ENCODE measurements around the gene MRPL24. TPM values are rescaled to one million over a fixed set of nuclear protein-coding genes. Genes with fewer than 3 reads are reported as not detected.
"Not testable (repeated sequence)": the region's sequence is repeated elsewhere in the genome, so short reads cannot be mapped to it uniquely, and the experiment has no call there.

Gene MRPL24
- total RNA-seq, 2 experiments from 2014 or later = 91.1 to 114 TPM

DNA sequence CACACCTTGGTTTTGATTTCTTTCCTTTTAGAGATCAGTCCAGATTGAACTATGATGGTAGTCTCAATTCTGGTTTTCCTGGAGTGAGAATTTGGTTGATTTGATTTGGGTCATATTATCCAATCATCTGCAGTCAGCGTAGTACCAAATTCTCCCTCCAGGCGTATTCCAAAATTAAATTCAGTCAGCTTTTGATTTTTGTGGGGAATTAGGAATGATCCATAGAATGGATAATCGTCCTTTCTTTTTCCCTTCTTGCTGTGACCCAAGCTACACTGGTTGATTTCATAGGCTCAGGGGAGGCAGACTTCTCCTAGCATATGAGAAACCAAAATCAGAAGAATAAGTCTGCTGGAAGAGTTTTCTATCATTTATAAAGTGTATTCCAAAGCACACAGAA is 31.3 kb upstream of the MRPL24 start:
- peaks cover 29% of the 10 kb centered on the region for H3K36me3 Mint-ChIP-seq (ENCODE audit: low read depth)
- CTCF ChIA-PET = interaction anchor here (1.0 to 8.7 kb wide), 4 partner anchors 19 to 87 kb away, joined by 3 to 124 read pairs (median 4); partner anchors contain the start of genes ISG20L2 and METTL25B
- no peak overlapping the region for H3K27ac Mint-ChIP-seq
- no peaks in the 10 kb centered on the region for H3K9me3 Mint-ChIP-seq
- H3K4me3 Mint-ChIP-seq = no peak overlapping the region
- H3K4me1 Mint-ChIP-seq (ENCODE audit: low read depth) = peaks cover 70% of the 10 kb centered on the region
- intact Hi-C loops (cut with micrococcal nuclease) = no loop called here
- DNase-seq = no peak
- no peaks in the 10 kb centered on the region for H3K27me3 Mint-ChIP-seq (ENCODE audit: low read depth)

DNA sequence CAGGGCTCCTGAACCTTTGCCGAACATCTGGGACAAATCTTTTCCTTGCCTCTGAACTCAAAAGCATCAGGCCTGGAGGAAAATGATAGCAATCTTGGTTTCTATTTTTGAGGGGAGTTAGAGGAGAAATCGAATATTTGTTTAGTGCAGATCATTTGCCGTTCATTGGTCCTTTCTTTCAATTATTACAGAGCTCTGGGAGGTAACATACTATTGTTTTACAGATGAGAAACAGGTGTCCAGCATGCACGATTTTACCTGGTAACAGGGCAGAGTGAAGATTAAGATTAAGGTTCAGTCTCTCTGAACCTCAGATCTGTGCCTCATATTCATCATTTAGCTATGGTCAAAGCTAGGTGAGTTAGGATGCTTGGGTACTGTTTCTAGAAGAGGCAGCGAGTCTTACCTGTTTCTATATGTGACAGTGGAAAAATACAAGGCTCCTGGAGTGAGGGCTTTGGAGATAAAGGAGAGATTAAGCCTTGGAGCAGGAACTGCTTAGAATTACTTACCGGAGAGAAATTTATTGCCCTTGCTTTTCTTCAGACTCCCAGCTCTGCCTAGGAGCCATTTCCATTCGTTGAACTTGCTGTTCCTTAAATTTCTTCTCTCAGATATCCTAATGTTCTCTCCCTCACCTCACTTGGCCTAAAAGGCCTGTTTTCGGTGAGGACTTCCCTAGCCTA is 27.9 kb upstream of the MRPL24 start:
- intact Hi-C loops (cut with micrococcal nuclease) = no loop called here
- Mint-ChIP-seq H3K27ac (no peak overlapping the region), H3K4me1 (ENCODE audit: low read depth) (peaks cover 54% of the 10 kb centered on the region), H3K27me3 (ENCODE audit: low read depth) (no peaks in the 10 kb centered on the region), H3K9me3 (no peaks in the 10 kb centered on the region), H3K4me3 (no peak overlapping the region), H3K36me3 (ENCODE audit: low read depth) (peaks cover 28% of the 10 kb centered on the region)
- DNase-seq = no peak
- CTCF ChIA-PET = interaction anchor here (0.7 to 8.7 kb wide), 4 partner anchors 22 to 45 kb away, joined by 3 to 124 read pairs (median 4); partner anchors contain the start of genes ISG20L2 and METTL25B

DNA sequence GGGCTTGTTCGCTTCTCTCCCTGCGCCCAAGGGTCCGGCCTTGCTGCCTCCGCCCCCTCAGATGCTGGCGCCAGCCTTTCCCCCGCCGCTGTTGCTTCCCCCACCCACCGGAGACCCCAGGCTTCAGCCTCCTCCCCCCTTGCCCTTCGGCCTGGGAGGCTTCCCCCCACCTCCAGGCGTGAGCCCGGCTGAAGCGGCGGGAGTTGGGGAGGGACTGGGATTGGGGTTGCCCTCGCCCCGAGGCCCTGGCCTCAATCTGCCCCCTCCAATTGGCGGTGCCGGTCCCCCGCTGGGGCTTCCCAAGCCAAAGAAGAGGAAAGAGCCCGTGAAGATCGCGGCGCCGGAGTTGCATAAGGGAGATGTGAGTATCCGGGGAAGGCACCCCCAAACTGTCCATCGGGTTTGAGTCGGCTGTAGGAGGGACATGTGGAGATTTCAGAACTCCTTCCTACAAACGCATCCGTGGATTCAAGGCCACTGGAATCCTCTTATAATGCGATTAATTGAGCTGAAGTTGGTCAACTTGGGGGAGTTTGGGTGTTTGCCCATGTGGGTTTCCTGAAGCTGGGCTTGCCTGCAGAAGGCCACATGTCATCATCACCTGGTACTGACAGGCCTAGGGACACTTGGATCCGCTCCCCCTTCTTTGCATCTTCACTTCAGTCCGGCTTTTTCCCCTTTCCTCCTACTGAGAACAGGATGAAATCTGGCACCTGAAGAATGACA is 27.2 kb upstream of the MRPL24 start:
- Mint-ChIP-seq H3K4me1 (ENCODE audit: low read depth) (peaks cover 47% of the 10 kb centered on the region), H3K9me3 (no peaks in the 10 kb centered on the region), H3K36me3 (ENCODE audit: low read depth) (peaks cover 26% of the 10 kb centered on the region), H3K27me3 (ENCODE audit: low read depth) (no peaks in the 10 kb centered on the region), H3K4me3 (no peak overlapping the region), H3K27ac (no peak overlapping the region)
- CTCF ChIA-PET = interaction anchor here (0.7 to 8.7 kb wide), 5 partner anchors 21 to 46 kb away, joined by 3 to 124 read pairs (median 4); partner anchors contain the start of genes ISG20L2, METTL25B and MRPL24
- peak; percentile 65 for DNase-seq
- intact Hi-C loops (cut with micrococcal nuclease) = loop anchor here (1.0 to 2.0 kb wide), 10 partner anchors 17 to 429 kb away; partner anchors contain the start of genes CCT3, ETV3, HDGF and ISG20L2

DNA sequence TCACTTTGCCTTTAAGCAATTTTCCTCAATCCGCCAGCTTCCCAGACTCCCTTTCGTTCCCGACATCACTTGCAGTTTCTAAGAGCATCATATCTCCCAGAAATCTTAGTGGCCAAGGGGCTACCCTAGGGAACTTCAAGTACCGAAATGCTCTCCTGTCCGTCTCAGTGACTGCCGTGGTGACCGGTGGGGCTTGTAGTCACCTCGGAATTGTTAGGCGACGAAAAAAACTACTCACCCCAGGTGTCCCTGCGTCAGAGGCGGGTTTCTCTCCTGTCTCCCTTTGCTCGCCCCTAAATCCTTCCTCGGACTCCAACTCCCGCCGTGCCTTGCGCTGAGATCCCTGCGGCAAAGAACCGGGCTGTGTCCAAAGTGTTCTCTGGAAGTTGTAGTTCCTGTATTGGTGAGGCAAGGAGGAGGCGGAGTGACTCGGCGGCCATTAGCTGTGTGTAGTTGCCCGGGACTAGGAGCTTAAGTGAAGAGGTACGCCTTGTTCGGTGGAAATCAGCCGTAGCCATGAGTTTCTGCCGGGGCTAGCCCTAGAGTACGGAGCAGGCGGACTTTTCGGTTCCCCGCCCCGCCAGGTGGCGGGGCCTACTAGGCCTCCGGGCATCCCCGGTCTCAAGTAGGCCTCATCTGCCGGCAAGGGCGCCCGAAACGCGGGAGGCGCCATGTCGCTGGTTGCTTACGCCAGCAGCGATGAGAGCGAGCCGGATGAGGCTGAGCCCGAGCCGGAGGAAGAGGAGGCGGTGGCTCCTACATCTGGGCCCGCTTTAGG is 26.4 kb upstream of the MRPL24 start, which contains the start of gene PRCC:
PRCC (plus strand) TSS at position 435 of the 778 bp plus-strand sequence; CDS start at position 672, 237 bp downstream.
- Mint-ChIP-seq H3K27me3 (ENCODE audit: low read depth) (no peaks in the 10 kb centered on the region), H3K9me3 (no peaks in the 10 kb centered on the region), H3K4me3 (no peak within 1 kb of the TSS), H3K36me3 (ENCODE audit: low read depth) (peaks cover 22% of the 10 kb centered on the region), H3K4me1 (ENCODE audit: low read depth) (peaks cover 39% of the 10 kb centered on the region), H3K27ac (no peak within 1 kb of the TSS)
- CTCF ChIA-PET = interaction anchor here (0.8 to 8.7 kb wide), 3 partner anchors 26 to 61 kb away, joined by 3 to 124 read pairs (median 3); partner anchors contain the start of genes ISG20L2, METTL25B and MRPL24
- peak; percentile 99 for DNase-seq
- intact Hi-C loops (cut with micrococcal nuclease) = loop anchor here (1.0 to 2.0 kb wide), 10 partner anchors 16 to 428 kb away; partner anchors contain the start of genes CCT3, ETV3, HDGF and ISG20L2

DNA sequence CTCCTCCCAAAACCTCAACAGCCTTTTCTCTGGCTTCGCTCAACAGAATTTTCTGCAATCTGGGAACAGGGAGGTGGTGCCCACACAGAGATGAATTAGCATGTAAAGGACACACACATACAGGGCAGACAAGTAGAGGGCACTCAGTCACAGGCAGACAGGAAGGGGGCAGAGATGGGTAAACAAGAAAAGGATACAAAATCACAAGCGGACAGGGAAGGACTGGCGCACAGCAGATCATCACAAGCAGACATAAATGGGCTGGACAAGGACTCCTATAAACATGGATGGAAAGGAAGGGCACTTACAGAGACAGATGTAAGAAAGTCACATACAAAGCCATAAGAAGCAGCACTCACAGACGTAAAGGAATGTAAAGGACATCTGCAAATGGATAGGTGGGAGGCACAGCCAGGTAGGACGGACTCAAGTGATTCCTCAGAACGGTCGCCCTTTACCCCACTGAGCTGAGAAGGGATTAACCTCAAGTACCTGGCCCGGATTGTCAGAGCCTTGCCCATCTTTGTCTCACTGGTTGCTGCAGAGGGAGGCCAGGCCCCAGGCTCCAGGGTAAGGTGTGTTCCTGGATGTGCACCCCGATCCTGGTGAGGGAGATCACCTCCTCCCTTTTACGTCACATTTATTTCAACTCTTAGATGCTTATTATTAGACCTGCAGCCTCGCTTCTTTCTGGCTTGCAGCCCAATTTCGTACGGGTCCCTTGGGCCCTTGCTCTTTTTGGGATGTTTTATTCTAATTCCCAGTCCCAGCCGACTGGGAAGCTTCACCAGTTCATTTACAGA is 25.6 kb upstream of the MRPL24 start:
- Mint-ChIP-seq H3K27ac (no peak overlapping the region), H3K4me1 (ENCODE audit: low read depth) (peaks cover 36% of the 10 kb centered on the region), H3K4me3 (no peak overlapping the region), H3K9me3 (no peaks in the 10 kb centered on the region), H3K36me3 (ENCODE audit: low read depth) (peaks cover 22% of the 10 kb centered on the region), H3K27me3 (ENCODE audit: low read depth) (no peaks in the 10 kb centered on the region)
- intact Hi-C loops (cut with micrococcal nuclease) = loop anchor here (1.0 to 2.0 kb wide), 10 partner anchors 15 to 428 kb away; partner anchors contain the start of genes CCT3, ETV3, HDGF and ISG20L2
- CTCF ChIA-PET = interaction anchor here (0.8 to 8.7 kb wide), 3 partner anchors 25 to 62 kb away, joined by 3 to 124 read pairs (median 3); partner anchors contain the start of genes ISG20L2, METTL25B and MRPL24
- DNase-seq = peak; percentile 33

DNA sequence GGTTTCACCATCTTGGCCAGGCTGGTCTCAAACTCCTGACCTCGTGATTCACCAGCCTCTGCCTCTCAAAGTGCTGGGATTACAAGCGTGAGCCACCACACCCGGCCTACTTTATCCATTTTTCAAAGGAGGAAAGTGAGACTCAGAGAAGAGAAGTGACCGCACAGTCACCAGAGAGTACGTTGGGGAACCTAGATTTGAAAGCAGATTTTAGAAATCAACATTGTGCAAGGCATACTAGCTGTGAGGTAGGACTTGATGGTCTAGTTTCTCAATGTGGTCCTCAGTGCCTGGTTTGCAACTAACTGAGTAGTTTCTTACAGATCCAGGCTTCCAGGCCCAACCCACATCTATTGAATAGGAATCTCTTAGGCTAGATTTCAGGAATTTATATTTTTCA is 24.8 kb upstream of the MRPL24 start:
- no peaks in the 10 kb centered on the region for H3K27me3 Mint-ChIP-seq (ENCODE audit: low read depth)
- H3K4me1 Mint-ChIP-seq (ENCODE audit: low read depth) = peaks cover 28% of the 10 kb centered on the region
- H3K4me3 Mint-ChIP-seq = no peak overlapping the region
- no peak overlapping the region for H3K27ac Mint-ChIP-seq
- H3K9me3 Mint-ChIP-seq = no peaks in the 10 kb centered on the region
- intact Hi-C loops (cut with micrococcal nuclease) = loop anchor here (2.0 kb wide), 2 partner anchors 373 to 427 kb away; partner anchors contain the start of genes CCT3, ETV3 and TSACC
- no peak for DNase-seq
- H3K36me3 Mint-ChIP-seq (ENCODE audit: low read depth) = peaks cover 14% of the 10 kb centered on the region
- CTCF ChIA-PET = interaction anchor here (0.5 to 8.7 kb wide), 2 partner anchors 39 to 310 kb away, joined by 6 to 124 read pairs; partner anchors contain the start of genes ISG20L2 and METTL25B

DNA sequence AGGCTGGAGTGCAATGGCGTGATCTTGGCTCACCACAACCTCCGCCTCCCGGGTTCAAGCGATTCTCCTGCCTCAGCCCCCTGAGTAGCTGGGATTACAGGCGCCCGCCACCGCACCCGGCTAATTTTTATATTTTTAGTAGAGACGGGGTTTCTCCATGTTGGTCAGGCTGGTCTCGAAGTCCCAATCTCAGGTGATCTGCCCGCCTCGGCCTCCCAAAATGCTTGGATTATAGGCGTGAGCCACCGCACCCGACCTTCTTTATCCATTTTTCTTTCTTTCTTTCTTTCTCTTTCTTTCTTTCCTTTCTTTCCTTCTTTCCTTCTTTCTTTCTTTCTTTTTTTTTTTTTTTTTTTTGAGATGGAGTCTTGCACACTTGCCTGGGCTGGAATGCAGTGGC is 24.2 kb upstream of the MRPL24 start:
- H3K4me3 Mint-ChIP-seq; H3K27ac Mint-ChIP-seq; H3K27me3 Mint-ChIP-seq (ENCODE audit: low read depth); intact Hi-C loops (cut with micrococcal nuclease); DNase-seq; H3K9me3 Mint-ChIP-seq: not testable (repeated sequence)
- CTCF ChIA-PET = interaction anchor here (8.7 kb wide), 1 partner anchor 38 kb away, joined by 124 read pairs; the partner anchor contains the start of genes ISG20L2 and METTL25B
- Mint-ChIP-seq H3K4me1 (ENCODE audit: low read depth) (peaks cover 23% of the 10 kb centered on the region), H3K36me3 (ENCODE audit: low read depth) (peaks cover 12% of the 10 kb centered on the region)

DNA sequence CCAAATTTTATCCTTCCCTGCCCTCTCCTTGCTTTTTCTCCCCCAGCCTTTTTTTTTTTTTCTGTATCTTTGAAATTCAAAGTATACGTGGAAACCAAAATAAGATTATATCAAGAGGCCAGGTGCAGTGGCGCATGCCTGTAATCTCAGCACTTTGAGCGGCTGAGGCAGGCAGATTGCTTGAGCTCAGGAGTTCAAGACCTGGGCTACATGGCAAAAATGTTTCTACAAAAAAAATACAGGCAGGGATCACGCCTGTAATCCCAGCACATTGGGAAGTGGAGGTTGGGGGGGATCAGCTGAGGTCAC is 19.9 kb upstream of the MRPL24 start:
- H3K9me3 Mint-ChIP-seq = no peaks in the 10 kb centered on the region
- CTCF ChIA-PET = interaction anchor here (0.8 to 1.5 kb wide), 3 partner anchors 9 to 34 kb away, joined by 3 to 7 read pairs (median 6); partner anchors contain the start of gene MRPL24
- intact Hi-C loops (cut with micrococcal nuclease) = no loop called here
- no peak overlapping the region for H3K4me3 Mint-ChIP-seq
- H3K27ac Mint-ChIP-seq = no peak overlapping the region
- DNase-seq = no peak
- H3K27me3 Mint-ChIP-seq (ENCODE audit: low read depth) = no peaks in the 10 kb centered on the region
- no peaks in the 10 kb centered on the region for H3K36me3 Mint-ChIP-seq (ENCODE audit: low read depth)
- H3K4me1 Mint-ChIP-seq (ENCODE audit: low read depth) = no peaks in the 10 kb centered on the region

DNA sequence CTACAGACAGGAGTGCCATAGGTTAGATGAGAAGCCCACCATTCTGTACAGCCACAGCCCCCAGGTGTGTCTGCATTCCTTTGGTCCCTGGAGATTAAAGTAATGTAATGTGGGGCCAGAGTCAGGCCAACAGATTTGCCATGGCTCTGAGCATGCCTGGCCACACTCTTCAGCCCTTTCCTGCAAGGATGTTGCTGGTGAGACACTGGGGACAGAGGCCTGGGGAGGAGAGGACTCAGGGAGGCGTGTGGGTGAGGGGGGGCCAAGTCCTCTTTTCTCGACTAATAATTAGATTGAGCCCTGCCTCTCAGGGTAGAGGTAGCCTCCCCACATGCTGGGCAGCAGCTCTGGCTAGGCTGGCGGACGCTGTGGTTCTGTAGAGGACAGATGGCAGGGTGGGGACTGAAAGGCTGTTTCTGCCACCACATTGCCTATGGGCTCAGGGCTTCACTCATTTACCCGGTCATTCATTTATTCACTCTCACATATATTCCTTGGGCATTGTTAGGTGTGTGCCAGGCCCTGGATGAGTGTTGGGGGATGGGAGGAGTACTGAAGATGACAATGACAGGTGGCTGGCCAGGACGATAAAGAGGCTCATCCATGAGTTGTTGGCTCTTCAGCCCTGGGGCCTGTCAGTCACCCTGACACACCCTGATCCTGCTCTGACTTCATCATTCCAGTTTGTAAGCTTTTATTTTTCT is 19.4 kb upstream of the MRPL24 start:
- Mint-ChIP-seq H3K4me1 (ENCODE audit: low read depth) (no peaks in the 10 kb centered on the region), H3K36me3 (ENCODE audit: low read depth) (no peaks in the 10 kb centered on the region), H3K27ac (no peak overlapping the region), H3K9me3 (no peaks in the 10 kb centered on the region), H3K27me3 (ENCODE audit: low read depth) (no peaks in the 10 kb centered on the region), H3K4me3 (no peak overlapping the region)
- intact Hi-C loops (cut with micrococcal nuclease) = no loop called here
- no peak for DNase-seq
- CTCF ChIA-PET = interaction anchor here (1.3 to 1.5 kb wide), 2 partner anchors 8 to 34 kb away, joined by 6 to 7 read pairs; no protein-coding TSS in a partner anchor

DNA sequence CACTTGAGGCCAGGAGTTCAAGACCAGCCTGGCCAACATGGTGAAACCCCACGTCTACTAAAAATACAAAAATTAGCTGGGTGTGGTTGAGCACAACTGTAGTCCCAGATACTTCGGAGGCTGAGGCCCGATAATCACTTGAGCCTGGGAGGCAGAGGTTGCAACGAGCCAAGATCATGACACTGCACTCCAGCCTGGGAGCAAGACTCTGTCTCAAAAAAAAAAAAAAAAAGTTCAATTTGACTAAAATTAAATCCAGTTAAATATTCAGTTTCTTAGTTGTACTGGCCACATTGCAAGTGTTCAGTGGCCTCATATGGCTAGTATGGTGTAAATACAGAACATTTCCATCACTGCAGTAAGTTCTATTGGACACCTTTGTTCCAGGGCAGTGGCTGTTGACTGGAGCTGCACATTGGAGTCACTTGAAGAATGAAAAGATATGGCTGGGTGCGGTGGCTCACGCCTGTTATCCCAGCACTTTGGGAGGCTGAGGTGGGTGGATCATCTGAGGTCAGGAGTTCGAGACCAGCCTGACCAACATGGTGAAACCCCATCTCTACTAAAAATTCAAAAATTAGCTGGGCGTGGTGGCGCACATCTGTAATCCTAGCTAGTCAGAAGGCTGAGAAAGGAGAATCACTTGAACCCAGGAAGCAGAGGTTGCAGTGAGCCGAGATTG is 16.8 kb upstream of the MRPL24 start:
- intact Hi-C loops (cut with micrococcal nuclease); H3K27me3 Mint-ChIP-seq (ENCODE audit: low read depth); H3K4me1 Mint-ChIP-seq (ENCODE audit: low read depth); H3K9me3 Mint-ChIP-seq; H3K36me3 Mint-ChIP-seq (ENCODE audit: low read depth); DNase-seq; H3K27ac Mint-ChIP-seq; H3K4me3 Mint-ChIP-seq: not testable (repeated sequence)
- CTCF ChIA-PET = interaction anchor here (0.6 to 2.1 kb wide), 2 partner anchors 15 to 68 kb away, joined by 3 to 7 read pairs; no protein-coding TSS in a partner anchor

All from activated naive CD4-positive, alpha-beta T cell treated with anti-CD3 and anti-CD28 coated beads for 36 hours (primary cell).